Renal cortical epithelial cell (primary cell): Measurements from ENCODE around the gene PPP1R11. TPM values are rescaled to one million over a fixed set of nuclear protein-coding genes. Genes with fewer than 3 reads are reported as not detected.

Experiments used
- DNase-seq: peaks from one replicate; pipeline ENCODE4 v3.0.0-alpha.2; 2011; ENCODE audit warnings: low read depth
- total RNA-seq: library from RNA; depleted of rRNA; stranded (reverse); fragments of >200 nt; gene quantifications from 2 replicates; pipeline ENCODE4 v1.2.3, GENCODE V29; 2014

PPP1R11 gene
- total RNA-seq, 1 donor from 2014 or later = 22.0 TPM

- DNase-seq = peak; percentile 25
These were observed 5.0 kb upstream of the PPP1R11 start for GRCh38 chr6:30061858-30062458.

DNA sequence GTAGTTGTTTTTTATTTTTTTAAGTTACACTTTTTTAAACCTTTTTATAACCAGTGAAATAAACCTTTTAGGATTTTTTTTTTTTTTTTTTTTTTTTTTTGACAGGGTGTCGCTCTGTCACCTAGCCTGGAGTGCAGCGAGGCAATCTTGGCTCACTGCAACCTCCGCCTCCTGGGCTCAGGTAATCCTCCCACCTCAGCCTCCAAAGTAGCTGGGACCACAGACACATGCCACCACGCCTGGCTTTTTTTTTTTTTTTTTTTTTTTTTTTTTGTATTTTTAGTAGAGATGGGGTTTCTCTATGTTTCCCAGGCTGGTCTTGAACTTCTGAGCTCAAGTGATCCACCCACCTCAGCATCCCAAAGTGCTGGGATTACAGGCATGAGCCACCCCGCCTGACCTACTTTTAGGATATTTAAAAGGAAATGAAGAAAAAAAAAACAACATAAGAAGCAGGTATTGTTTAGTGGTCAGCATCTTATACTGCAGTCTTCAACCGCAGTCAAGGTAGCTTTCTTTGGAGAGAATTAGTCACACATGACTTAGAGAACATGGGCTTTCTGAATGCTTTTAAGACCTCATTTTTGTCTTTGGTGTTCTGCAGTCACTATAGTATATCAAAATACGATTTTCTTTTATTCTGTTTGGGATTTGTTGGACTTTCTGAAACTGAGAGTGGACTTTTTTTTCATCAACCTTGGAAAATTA lies 4.4 kb upstream of the PPP1R11 start:
- no peak for DNase-seq

GRCh38 chr6:30063315-30063714 lies 3.7 kb upstream of the PPP1R11 start:
- no peak for DNase-seq

DNA sequence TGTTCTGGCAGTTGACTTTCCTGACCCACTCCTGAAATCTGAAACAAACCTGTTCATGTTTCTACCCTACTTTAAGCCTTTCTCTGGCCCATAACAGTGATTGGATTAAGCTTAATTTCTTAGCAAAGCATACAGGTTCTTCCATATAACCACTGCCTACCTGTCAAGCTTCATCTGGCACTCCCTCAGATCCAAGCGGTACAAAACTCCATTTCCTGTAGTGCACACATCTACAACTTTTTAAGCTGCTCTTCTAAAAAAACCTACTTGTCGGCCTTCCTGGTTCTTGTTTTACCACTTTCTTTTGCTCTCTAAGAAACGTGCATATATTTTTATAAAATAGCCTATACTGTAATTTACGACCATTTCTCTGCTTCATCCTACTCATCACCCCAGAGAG lies 916 bp upstream of the PPP1R11 start:
- no peak for DNase-seq

GRCh38 chr6:30067460-30068139 lies 602 bp downstream of the PPP1R11 start:
- no peak for DNase-seq

DNA sequence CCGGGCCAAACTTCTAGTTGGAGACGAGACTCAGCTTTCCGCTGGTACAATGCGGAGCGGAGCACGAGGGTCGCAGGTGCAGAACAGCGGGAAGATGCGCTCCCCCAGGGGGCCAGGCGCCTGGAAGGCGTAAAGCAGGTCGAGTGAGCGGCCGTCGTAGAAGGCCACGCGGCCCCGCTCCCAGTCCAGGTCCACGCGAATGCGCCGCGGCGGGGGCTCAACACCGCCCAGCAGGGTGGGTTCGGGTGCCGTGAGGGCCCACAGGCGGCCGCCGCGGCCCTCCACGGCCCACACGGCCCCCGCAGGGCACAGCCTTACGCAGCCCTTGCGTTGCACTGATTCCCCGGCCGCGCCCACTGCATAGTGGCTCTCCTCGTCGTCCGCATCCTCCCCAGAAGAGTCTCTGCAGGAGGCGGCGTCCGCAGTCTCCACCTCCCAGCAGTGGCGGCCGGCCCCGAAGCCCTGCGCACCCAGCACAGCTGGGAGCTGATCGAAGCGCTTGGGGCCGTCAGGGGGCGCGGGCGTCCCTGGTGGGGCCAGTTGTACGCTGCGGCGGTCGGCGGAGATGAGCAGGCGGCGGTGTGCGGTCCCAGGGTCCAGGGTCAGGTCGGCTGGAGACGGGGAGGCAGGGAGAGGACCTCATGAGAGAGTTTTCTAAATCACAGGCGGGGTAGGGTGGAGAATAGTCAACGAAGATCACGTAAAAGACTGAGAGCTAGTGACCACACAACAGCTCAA lies 4.3 kb downstream of the PPP1R11 start:
- no peak for DNase-seq

DNA sequence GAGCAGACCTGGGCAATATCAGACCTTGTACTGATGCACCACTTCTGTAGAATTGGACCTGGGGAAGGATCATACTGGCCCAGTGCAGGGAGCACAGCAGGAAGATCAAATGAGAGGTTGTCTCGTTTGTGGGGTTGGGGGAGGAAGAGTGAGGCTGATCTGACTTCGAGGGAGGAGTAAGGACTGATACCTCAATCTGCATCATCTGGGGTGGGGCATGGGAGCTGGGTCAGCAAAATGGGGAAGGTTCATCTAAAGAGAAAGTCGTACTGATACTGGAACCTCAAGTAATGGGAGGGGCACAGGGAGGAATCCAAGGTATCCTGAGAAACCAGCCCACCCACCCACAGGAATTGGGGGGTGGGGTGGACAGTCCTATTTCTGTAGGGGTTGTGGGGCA lies 4.9 kb downstream of the PPP1R11 start:
- no peak for DNase-seq

GRCh38 chr6:30073489-30074235 lies 6.7 kb downstream of the PPP1R11 start:
- no peak for DNase-seq

DNA sequence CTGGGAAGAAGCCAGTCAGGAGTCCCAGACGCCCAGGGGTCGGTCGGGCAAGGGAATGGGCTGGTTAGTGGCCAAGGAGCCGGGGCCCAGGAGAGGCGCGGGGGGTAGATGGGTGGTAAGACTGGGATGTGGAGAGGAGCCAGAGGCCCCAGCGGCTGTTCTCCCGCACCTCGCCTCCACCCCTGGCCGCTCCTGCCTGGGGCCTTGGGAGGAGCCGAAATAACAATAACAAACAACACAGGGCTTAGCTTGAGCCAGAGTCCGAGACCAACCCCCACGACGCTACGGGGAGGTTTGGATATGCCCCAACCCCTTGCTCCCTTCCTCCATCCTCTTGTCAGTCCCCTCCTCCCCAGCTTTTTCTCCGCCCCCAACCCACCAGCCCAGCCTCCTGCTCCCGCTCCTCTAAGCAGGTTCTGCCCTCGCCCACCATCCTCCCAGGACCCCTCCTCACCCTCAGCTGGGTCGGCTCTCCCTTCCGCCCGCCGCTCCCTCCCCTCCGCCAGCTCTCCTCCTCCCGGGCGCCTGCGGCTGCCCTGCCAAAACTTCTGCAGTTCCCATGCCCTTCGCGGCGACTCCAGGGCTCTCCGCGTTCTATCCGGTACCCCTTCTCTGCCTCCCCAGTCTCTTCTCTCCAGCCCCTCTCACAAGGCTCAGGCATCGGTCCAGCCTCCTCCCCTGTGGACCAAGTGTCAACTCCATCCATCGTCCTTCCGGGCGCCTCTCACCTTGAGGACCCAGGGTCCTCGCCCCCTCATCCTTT lies 7.5 kb downstream of the PPP1R11 start:
- DNase-seq = no peak

DNA sequence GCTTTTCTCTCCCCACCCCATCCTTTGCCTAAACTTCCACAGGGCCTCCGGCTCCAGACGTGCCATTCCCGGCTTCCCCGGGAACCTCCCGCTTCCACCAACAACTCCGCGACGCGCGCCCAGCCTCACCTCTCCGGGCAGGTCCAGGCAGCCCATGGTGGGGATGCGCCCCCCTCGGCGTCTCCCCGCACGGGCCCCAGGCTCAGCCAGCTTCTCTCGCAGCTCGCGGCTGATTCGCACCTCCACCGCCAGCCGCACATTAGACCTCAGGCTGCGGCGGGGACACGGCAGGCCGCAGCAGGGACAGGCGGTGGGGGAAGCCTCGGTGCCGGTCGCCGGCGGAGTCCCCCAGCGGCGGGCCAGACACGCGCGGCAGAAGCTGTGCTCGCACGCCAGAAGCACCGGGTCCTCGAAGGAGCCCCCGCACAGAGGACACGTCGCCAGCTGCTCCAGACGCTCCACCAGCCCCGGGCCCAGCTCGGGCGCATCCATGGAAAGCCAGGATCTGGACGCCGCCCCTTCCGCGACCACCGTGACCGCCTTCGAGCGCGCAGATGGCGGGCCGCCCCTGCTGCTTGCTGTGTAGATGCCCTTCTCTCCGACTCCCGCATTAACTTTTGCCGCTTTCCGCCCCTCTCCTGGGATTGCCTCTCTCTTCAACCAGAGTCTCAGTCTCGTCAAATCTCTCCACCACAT lies 8.2 kb downstream of the PPP1R11 start, which contains the start of gene RNF39:
RNF39 (minus strand) TSS at position 676 of the 696 bp plus-strand sequence; CDS start at position 492, 184 bp downstream.
- no peak for DNase-seq

DNA sequence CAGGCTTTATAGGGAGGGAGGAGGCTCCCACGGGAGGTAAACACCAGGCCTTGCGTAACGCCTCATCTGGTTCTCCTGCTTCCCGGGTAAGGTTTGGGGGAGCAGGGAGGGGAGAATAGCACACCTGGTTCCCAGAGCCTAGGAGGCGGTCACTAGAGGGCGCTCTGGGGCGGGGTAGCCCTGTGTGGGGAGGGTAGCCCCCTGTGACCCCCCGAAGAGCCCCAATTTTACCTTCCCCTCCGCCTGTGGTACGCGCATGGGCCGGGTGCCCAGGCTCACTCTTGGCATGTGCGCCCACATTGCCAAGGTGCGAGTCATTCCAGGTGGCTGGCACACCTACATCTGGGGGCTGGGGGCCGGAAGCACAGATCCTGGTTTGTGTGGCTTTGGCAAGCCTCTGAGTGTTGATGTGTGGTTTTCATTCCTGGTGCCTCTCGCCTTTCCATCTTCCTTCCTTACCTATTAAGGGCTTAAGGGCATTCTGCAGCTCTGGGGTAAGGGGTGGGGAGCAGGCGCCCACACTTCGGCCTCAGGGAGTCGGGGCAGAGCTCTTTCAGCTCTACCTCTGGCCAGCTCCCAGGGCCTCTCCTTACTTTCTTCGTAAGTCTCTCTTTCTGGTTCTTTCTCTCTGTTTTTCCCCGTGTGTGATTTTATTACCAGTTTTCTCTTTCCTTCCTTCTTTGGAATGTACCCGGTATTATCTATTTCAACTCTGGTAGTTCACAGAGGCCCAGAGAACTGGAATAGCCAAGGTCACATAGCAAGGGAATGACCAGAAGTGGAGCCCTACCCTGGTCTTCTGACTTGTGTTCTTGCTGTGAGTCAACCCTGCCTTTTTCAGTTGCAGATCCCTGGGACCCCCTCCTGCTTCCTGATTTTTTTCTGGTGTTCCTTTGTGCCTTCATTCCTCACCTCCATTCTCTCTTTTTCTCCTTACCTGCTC lies 9.1 kb downstream of the PPP1R11 start:
- DNase-seq = peak; percentile 41

GRCh38 chr6:30077218-30077617 lies 10.2 kb downstream of the PPP1R11 start:
- no peak for DNase-seq

DNA sequence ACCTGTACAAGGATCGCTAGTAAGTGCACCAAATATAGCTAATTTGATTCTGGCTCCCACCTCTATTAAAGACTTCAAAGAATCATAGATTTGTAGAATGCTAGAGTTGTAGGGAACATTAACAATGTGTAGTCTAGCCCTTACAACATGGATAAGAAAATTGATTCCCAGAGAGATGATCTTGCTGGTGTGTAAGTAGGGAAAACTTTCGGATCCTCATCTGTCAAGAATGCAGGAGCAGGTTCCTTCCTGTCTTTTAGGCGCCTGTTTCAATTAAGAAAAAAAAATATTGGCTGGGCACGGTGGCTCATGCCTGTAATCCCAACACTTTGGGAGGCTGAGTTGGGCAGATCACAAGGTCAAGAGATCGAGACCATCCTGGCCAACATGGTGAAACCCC lies 20.9 kb downstream of the PPP1R11 start:
- no peak for DNase-seq

- DNase-seq = peak; percentile 72
These were observed 24.8 kb downstream of the PPP1R11 start for GRCh38 chr6:30091577-30092381.

GRCh38 chr6:30092852-30093543 lies 26.0 kb downstream of the PPP1R11 start:
- no peak for DNase-seq

DNA sequence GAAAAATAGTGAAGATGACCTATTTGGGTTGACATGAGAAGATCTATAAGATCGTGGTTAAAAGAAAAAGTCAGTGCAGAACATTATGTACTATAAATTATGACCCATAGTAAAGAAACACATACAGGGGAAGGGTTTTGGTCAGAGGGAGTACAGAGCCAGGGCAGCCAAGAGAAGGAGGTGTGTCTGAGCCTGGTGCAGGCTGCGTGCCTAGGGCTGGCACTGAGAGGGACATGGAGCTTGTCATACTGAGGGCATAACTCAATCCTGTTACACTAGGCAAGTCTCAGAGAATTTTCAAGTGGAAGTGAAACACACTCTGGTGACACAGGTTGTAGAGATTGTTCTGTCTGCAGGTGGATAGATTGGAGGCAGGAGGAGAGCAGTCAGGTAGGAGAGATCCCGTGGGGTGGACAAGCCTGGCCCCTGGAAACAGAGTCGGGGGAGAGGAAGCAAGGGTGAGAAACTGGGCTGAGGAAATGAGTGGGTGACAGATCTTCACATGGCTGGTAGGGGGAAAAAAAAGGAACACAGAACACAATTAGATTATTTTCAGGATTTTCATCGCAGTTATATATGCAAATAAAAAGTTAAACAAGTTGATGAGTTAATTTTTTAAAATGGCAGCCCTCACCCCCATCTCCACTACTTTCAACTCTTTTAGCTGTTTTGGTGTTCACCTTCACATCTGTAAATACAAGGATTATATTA lies 27.1 kb downstream of the PPP1R11 start:
- no peak for DNase-seq

DNA sequence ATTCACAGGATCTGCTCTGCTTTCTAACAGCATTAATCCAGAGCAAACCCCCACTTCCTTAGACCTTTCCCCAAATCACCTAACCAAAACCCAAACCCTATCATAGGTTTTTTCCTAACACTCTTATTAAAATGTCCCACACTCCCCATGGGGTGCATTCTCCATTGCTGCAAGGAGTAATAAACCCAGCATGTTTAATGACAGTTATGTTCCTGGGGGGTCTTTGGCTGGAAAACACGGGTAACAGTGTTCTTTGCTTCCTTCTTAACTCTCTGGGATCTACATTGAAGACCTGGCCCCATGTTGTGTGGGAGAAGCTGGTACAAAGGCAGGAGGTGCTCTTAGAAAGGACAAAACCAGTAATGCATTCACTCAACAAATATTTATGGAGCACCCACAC lies 29.8 kb downstream of the PPP1R11 start:
- DNase-seq = no peak
